Middle frontal gyrus (tissue), 1 donor: ENCODE results near the gene ENO2.

ENCODE experiments used
- DNase-seq: peaks from one replicate; pipeline ENCODE4 v3.0.0-alpha.2; 2015; ENCODE audit warnings: low spot score; ENCODE audit errors: extremely low spot score

Gene ENO2

GRCh38 chr12:6948873-6949594, 34.7 kb downstream of the ENO2 start:
- no peak for DNase-seq

GRCh38 chr12:6950401-6950801, 36.0 kb downstream of the ENO2 start:
- no peak for DNase-seq

- no peak for DNase-seq
Measured at GRCh38 chr12:6950811-6951540, 36.6 kb downstream of the ENO2 start, which contains the start of gene PTPN6. PTPN6 (plus strand) TSS chr12:6951356; CDS start chr12:6951513, 157 bp downstream.

GRCh38 chr12:6951551-6952120, 37.3 kb downstream of the ENO2 start:
- no peak for DNase-seq

GRCh38 chr12:6952121-6952862, 37.9 kb downstream of the ENO2 start:
- no peak for DNase-seq

GRCh38 chr12:6952863-6953441, 38.6 kb downstream of the ENO2 start:
- no peak for DNase-seq

- no peak for DNase-seq
Measured at GRCh38 chr12:6953442-6954315, 39.3 kb downstream of the ENO2 start.

GRCh38 chr12:6954316-6955107, 40.1 kb downstream of the ENO2 start:
- no peak for DNase-seq

- DNase-seq, result no peak
Measured at GRCh38 chr12:6955108-6956020, 41.0 kb downstream of the ENO2 start.

GRCh38 chr12:6956021-6956727, 41.8 kb downstream of the ENO2 start:
- no peak for DNase-seq

- no peak for DNase-seq
Measured at GRCh38 chr12:6957151-6957701, 42.8 kb downstream of the ENO2 start.

GRCh38 chr12:6957741-6958608, 43.6 kb downstream of the ENO2 start:
- DNase-seq, result no peak

- no peak for DNase-seq
Measured at GRCh38 chr12:6958609-6959057, 44.3 kb downstream of the ENO2 start.

GRCh38 chr12:6959058-6959804, 44.9 kb downstream of the ENO2 start:
- no peak for DNase-seq

GRCh38 chr12:6959805-6960592, 45.6 kb downstream of the ENO2 start:
- no peak for DNase-seq
